Fibroblast of lung (primary cell): ENCODE measurements around the gene PHF1.

ENCODE experiments used
- EZH2 ChIP-seq: IDR thresholded peaks from 2 replicates; pipeline ENCODE4 v1.5.1; 2012; ENCODE audit warnings: low read length, control low read depth, mild to moderate bottlenecking; ENCODE audit errors: missing control alignments
- TF ChIP-seq, protein P1 (sequence below), 2 donors: IDR thresholded peaks in 1 of 2; conservative IDR thresholded peaks in 1 of 2; 1 replicate in 1 of 2; 2 replicates in 1 of 2; pipeline ENCODE4 v1.5.1; 2011 to 2012; ENCODE audit warnings: low read length in 2 of 2, control low read depth in 1 of 2, inconsistent platforms in 1 of 2, low read depth in 1 of 2, mild to moderate bottlenecking in 1 of 2

- TF ChIP-seq, protein P1, sequence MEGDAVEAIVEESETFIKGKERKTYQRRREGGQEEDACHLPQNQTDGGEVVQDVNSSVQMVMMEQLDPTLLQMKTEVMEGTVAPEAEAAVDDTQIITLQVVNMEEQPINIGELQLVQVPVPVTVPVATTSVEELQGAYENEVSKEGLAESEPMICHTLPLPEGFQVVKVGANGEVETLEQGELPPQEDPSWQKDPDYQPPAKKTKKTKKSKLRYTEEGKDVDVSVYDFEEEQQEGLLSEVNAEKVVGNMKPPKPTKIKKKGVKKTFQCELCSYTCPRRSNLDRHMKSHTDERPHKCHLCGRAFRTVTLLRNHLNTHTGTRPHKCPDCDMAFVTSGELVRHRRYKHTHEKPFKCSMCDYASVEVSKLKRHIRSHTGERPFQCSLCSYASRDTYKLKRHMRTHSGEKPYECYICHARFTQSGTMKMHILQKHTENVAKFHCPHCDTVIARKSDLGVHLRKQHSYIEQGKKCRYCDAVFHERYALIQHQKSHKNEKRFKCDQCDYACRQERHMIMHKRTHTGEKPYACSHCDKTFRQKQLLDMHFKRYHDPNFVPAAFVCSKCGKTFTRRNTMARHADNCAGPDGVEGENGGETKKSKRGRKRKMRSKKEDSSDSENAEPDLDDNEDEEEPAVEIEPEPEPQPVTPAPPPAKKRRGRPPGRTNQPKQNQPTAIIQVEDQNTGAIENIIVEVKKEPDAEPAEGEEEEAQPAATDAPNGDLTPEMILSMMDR (conservative IDR thresholded peaks at IDR 0.05 in 1 of 2, IDR thresholded peaks at IDR 0.05 in 1 of 2; ENCODE audit: low read depth in 1 of 2, low read length in 2 of 2) = no peak
- TF ChIP-seq EZH2 = no peak
These were observed 9.9 kb downstream of the PHF1 start for GRCh38 chr6:33420491-33421343.
